HEK293 (cell line): ENCODE results near the gene AFP.

Source experiments
- CTCF ChIA-PET: fragments of 350-600 bp; formaldehyde crosslinking; extraction: SDS; loops from one replicate; lab custom pipeline; 2021; ENCODE audit warnings: antibody characterized with exemption; lab: Yijun Ruan, JAX
- POLR2A ChIA-PET: fragments of 300-600 bp; formaldehyde crosslinking; extraction: SDS; loops from one replicate; lab custom pipeline; 2020; ENCODE audit warnings: antibody characterized with exemption, inconsistent platforms; lab: Yijun Ruan, JAX
- H3K27ac ChIP-seq: fragments of 200-500 bp; sonication (Bioruptor generic); 2 replicates; pipeline ENCODE4 v1.5.1; 2014; ENCODE audit warnings: low read depth, low read length, control low read depth, inconsistent platforms; ENCODE audit errors: extremely low read depth
- H3K36me3 ChIP-seq, 2 experiments: fragments of 200-500 bp in 1 of 2; sonication (Bioruptor generic) in 1 of 2; 1 replicate in 1 of 2; 2 replicates in 1 of 2; pipeline ENCODE4 v1.5.1; 2014 to 2017; ENCODE audit warnings: inconsistent platforms in 2 of 2, low read length in 2 of 2; ENCODE audit not compliant: control insufficient read depth in 2 of 2, insufficient read depth in 1 of 2
- H3K4me1 ChIP-seq: fragments of 200-500 bp; sonication (Bioruptor generic); 2 replicates; pipeline ENCODE4 v1.5.1; 2014; ENCODE audit warnings: mild to moderate bottlenecking, low read length, inconsistent platforms; ENCODE audit not compliant: control insufficient read depth, insufficient read depth
- H3K4me3 ChIP-seq: 2 replicates; pipeline ENCODE4 v1.5.1; 2011; ENCODE audit warnings: low read depth, mild to moderate bottlenecking, control low read depth, low read length, moderate library complexity
- H3K9me3 ChIP-seq: fragments of 200-500 bp; sonication (Bioruptor generic); 2 replicates; pipeline ENCODE4 v1.5.1; 2014; ENCODE audit warnings: low read depth, low read length, inconsistent platforms; ENCODE audit not compliant: control insufficient read depth, insufficient read depth
- BCL11A ChIP-seq: fragments of 450-650 bp; formaldehyde crosslinking; IDR thresholded peaks from 2 replicates; pipeline ENCODE4 v1.5.1; 2016; ENCODE audit warnings: low read depth, missing biosample characterization, missing genetic modification characterization
- EGR2 ChIP-seq: fragments of 450-650 bp; formaldehyde crosslinking; IDR thresholded peaks from 2 replicates; pipeline ENCODE4 v1.5.1; 2016; ENCODE audit warnings: low read depth, missing biosample characterization, missing genetic modification characterization
- KLF1 ChIP-seq: fragments of 450-650 bp; formaldehyde crosslinking; IDR thresholded peaks from 2 replicates; pipeline ENCODE4 v1.5.1; 2016; ENCODE audit warnings: missing biosample characterization, missing genetic modification characterization
- KLF7 ChIP-seq: fragments of 450-650 bp; formaldehyde crosslinking; IDR thresholded peaks from 2 replicates; pipeline ENCODE4 v1.5.1; 2016; ENCODE audit warnings: missing biosample characterization, missing genetic modification characterization, borderline replicate concordance
- SP2 ChIP-seq: fragments of 450-650 bp; formaldehyde crosslinking; IDR thresholded peaks from 2 replicates; pipeline ENCODE4 v1.5.1; 2016; ENCODE audit warnings: missing biosample characterization, missing genetic modification characterization
- ZBTB8A ChIP-seq: fragments of 450-650 bp; formaldehyde crosslinking; IDR thresholded peaks from 2 replicates; pipeline ENCODE4 v1.5.1; 2016; ENCODE audit warnings: missing biosample characterization, missing genetic modification characterization
- ZNF155 ChIP-seq: fragments of 450-650 bp; formaldehyde crosslinking; IDR thresholded peaks from 2 replicates; pipeline ENCODE4 v1.5.1; 2016; ENCODE audit warnings: missing biosample characterization, missing genetic modification characterization
- ZNF211 ChIP-seq: fragments of 450-650 bp; formaldehyde crosslinking; IDR thresholded peaks from 2 replicates; pipeline ENCODE4 v1.5.1; 2016; ENCODE audit warnings: low read depth, missing biosample characterization, missing genetic modification characterization
- ZNF280C ChIP-seq: fragments of 450-650 bp; formaldehyde crosslinking; IDR thresholded peaks from 2 replicates; pipeline ENCODE4 v1.5.1; 2016; ENCODE audit warnings: missing biosample characterization, missing genetic modification characterization
- ZNF280D ChIP-seq: fragments of 450-650 bp; formaldehyde crosslinking; IDR thresholded peaks from 2 replicates; pipeline ENCODE4 v1.5.1; 2016; ENCODE audit warnings: missing biosample characterization, missing genetic modification characterization
- ZNF311 ChIP-seq: fragments of 450-650 bp; formaldehyde crosslinking; IDR thresholded peaks from 2 replicates; pipeline ENCODE4 v1.5.1; 2017; ENCODE audit warnings: missing biosample characterization, missing genetic modification characterization, borderline replicate concordance
- ZNF391 ChIP-seq: fragments of 450-650 bp; formaldehyde crosslinking; IDR thresholded peaks from 2 replicates; pipeline ENCODE4 v1.5.1; 2016; ENCODE audit warnings: low read depth, missing biosample characterization, missing genetic modification characterization, borderline replicate concordance
- ZNF530 ChIP-seq: fragments of 450-650 bp; formaldehyde crosslinking; IDR thresholded peaks from 2 replicates; pipeline ENCODE4 v1.5.1; 2016; ENCODE audit warnings: low read depth, missing biosample characterization, missing genetic modification characterization
- ZNF544 ChIP-seq: fragments of 450-650 bp; formaldehyde crosslinking; IDR thresholded peaks from 2 replicates; pipeline ENCODE4 v1.5.0; 2017; ENCODE audit warnings: missing biosample characterization, missing genetic modification characterization
- ZNF549 ChIP-seq: fragments of 450-650 bp; IDR thresholded peaks from 2 replicates; pipeline ENCODE4 v1.5.1; 2018; ENCODE audit warnings: missing biosample characterization, missing genetic modification characterization, mild to moderate bottlenecking, inconsistent platforms, moderate library complexity
- ZNF585B ChIP-seq: fragments of 450-650 bp; formaldehyde crosslinking; IDR thresholded peaks from 2 replicates; pipeline ENCODE4 v1.5.1; 2016; ENCODE audit warnings: missing biosample characterization, missing genetic modification characterization
- ZNF596 ChIP-seq: fragments of 450-650 bp; IDR thresholded peaks from 2 replicates; pipeline ENCODE4 v1.5.0; 2018; ENCODE audit warnings: missing biosample characterization, mild to moderate bottlenecking, missing genetic modification characterization, moderate library complexity
- ZNF623 ChIP-seq: fragments of 450-650 bp; formaldehyde crosslinking; IDR thresholded peaks from 2 replicates; pipeline ENCODE4 v1.5.1; 2016; ENCODE audit warnings: missing biosample characterization, missing genetic modification characterization
- ZNF639 ChIP-seq: fragments of 450-650 bp; formaldehyde crosslinking; IDR thresholded peaks from 2 replicates; pipeline ENCODE4 v1.5.1; 2016; ENCODE audit warnings: missing biosample characterization, missing genetic modification characterization
- ZNF645 ChIP-seq: fragments of 450-650 bp; formaldehyde crosslinking; IDR thresholded peaks from 2 replicates; pipeline ENCODE4; 2016; ENCODE audit warnings: missing biosample characterization, missing genetic modification characterization
- ZNF76 ChIP-seq: fragments of 450-650 bp; formaldehyde crosslinking; IDR thresholded peaks from 2 replicates; pipeline ENCODE4; 2016; ENCODE audit warnings: low read depth, missing biosample characterization, missing genetic modification characterization, borderline replicate concordance
- ZSCAN30 ChIP-seq: fragments of 450-650 bp; IDR thresholded peaks from 2 replicates; pipeline ENCODE4 v1.5.1; 2018; ENCODE audit warnings: missing biosample characterization, mild to moderate bottlenecking, missing genetic modification characterization, moderate library complexity

The AFP gene

GRCh38 chr4:73453701-73454005, 17.6 kb downstream of the AFP start:
- Histone ChIP-seq H3K4me3 (no peak overlapping the region), H3K9me3 (no peaks in the 10 kb centered on the region), H3K4me1 (no peaks in the 10 kb centered on the region), H3K36me3 (no peaks in the 10 kb centered on the region), H3K27ac (no peak overlapping the region)
- POLR2A ChIA-PET: no interaction called here
- CTCF ChIA-PET: no interaction called here
- TF ChIP-seq ZNF544: no peak
- no peak for TF ChIP-seq ZBTB8A (tag by site-specific recombination)
- no peak for TF ChIP-seq ZNF311 (tag by site-specific recombination)
- TF ChIP-seq SP2 (tag by site-specific recombination): no peak
- no peak for TF ChIP-seq ZNF155

- no peaks in the 10 kb centered on the region for H3K36me3 ChIP-seq
- no peak overlapping the region for H3K4me3 ChIP-seq
- no peak overlapping the region for H3K27ac ChIP-seq
- ChIA-PET POLR2A (no interaction called here), CTCF (no interaction called here)
- no peaks in the 10 kb centered on the region for H3K9me3 ChIP-seq
- H3K4me1 ChIP-seq: no peaks in the 10 kb centered on the region
- no peak for TF ChIP-seq BCL11A (tag by site-specific recombination)
- TF ChIP-seq ZNF280D (tag by site-specific recombination): no peak
- TF ChIP-seq KLF7 (tag by site-specific recombination): no peak
These were observed 18.9 kb downstream of the AFP start for GRCh38 chr4:73454920-73455319.

- H3K4me1 ChIP-seq: no peaks in the 10 kb centered on the region
- H3K27ac ChIP-seq: no peak overlapping the region
- CTCF ChIA-PET: interaction anchor here (1.0 kb wide), 1 partner anchor 10 kb away, joined by 5 read pairs; no protein-coding TSS in a partner anchor
- no peaks in the 10 kb centered on the region for H3K36me3 ChIP-seq
- H3K9me3 ChIP-seq: no peaks in the 10 kb centered on the region
- H3K4me3 ChIP-seq: no peak overlapping the region
- POLR2A ChIA-PET: no interaction called here
- TF ChIP-seq ZNF391 (tag by site-specific recombination) (no peak), ZNF596 (tag by site-specific recombination) (no peak), ZNF639 (tag by site-specific recombination) (no peak), ZNF585B (no peak), ZNF211 (tag by site-specific recombination) (no peak), ZNF549 (tag by site-specific recombination) (no peak), ZNF76 (no peak), ZNF645 (tag by site-specific recombination) (no peak), ZSCAN30 (tag by site-specific recombination) (no peak), ZNF530 (tag by site-specific recombination) (no peak), ZNF623 (tag by site-specific recombination) (no peak), ZNF280C (tag by site-specific recombination) (no peak), EGR2 (tag by site-specific recombination) (no peak), KLF1 (tag by site-specific recombination) (no peak)
These were observed 20.4 kb downstream of the AFP start for GRCh38 chr4:73456177-73457022.
